H9 (cell line): Measurements from ENCODE around the gene TMEM233. TPM values are rescaled to one million over a fixed set of nuclear protein-coding genes. Genes with fewer than 3 reads are reported as not detected.

Experiments
- DNase-seq: peaks from one replicate; pipeline ENCODE4 v3.0.0-alpha.2; 2017
- H2AFZ ChIP-seq: one replicate; pipeline ENCODE4 v1.6.1; 2013; ENCODE audit warnings: mild to moderate bottlenecking, low read length, control low read depth, moderate library complexity
- H2AK5ac ChIP-seq: 2 replicates; pipeline ENCODE4 v1.6.1; 2013; ENCODE audit warnings: low read length, control low read depth, mixed read lengths; ENCODE audit not compliant: insufficient read length
- H2BK120ac ChIP-seq: one replicate; pipeline ENCODE4 v1.6.1; 2013; ENCODE audit warnings: low read depth, mild to moderate bottlenecking, low read length, control low read depth, inconsistent platforms; ENCODE audit not compliant: poor library complexity, severe bottlenecking
- H2BK12ac ChIP-seq: 2 replicates; pipeline ENCODE4 v1.6.1; 2013; ENCODE audit warnings: low read length, control low read depth, mixed read lengths, low read depth; ENCODE audit not compliant: insufficient read length
- H2BK15ac ChIP-seq: 2 replicates; pipeline ENCODE4 v1.6.1; 2013; ENCODE audit warnings: low read depth, low read length, control low read depth
- H2BK20ac ChIP-seq: one replicate; pipeline ENCODE4 v1.6.1; 2013; ENCODE audit warnings: low read depth, mild to moderate bottlenecking, low read length, control low read depth, inconsistent platforms; ENCODE audit not compliant: poor library complexity, severe bottlenecking
- H2BK5ac ChIP-seq: 2 replicates; pipeline ENCODE4 v1.6.1; 2013; ENCODE audit warnings: low read length, control low read depth, mixed read lengths; ENCODE audit not compliant: insufficient read length
- H3K14ac ChIP-seq: 2 replicates; pipeline ENCODE4 v1.6.1; 2013; ENCODE audit warnings: low read length, control low read depth; ENCODE audit not compliant: insufficient read depth
- H3K18ac ChIP-seq: 2 replicates; pipeline ENCODE4 v1.6.1; 2013; ENCODE audit warnings: low read depth, mild to moderate bottlenecking, mixed read lengths, low read length, control low read depth; ENCODE audit not compliant: insufficient read length
- H3K23ac ChIP-seq: 2 replicates; pipeline ENCODE4 v1.6.1; 2013; ENCODE audit warnings: low read length, control low read depth, mixed read lengths, low read depth; ENCODE audit not compliant: insufficient read length
- H3K23me2 ChIP-seq: 2 replicates; pipeline ENCODE4 v1.6.1; 2013; ENCODE audit warnings: low read depth, mild to moderate bottlenecking, mixed read lengths, low read length, control low read depth; ENCODE audit not compliant: insufficient read length, poor library complexity, severe bottlenecking
- H3K27ac ChIP-seq: 2 replicates; pipeline ENCODE4 v1.5.1; 2013; ENCODE audit warnings: low read length, control low read depth, mixed read lengths, low read depth; ENCODE audit not compliant: insufficient read length
- H3K27me3 ChIP-seq: 2 replicates; pipeline ENCODE4 v1.6.1; 2013; ENCODE audit warnings: low read length, control low read depth, inconsistent platforms; ENCODE audit not compliant: insufficient read depth
- H3K4ac ChIP-seq: 2 replicates; pipeline ENCODE4 v1.6.1; 2013; ENCODE audit warnings: low read depth, mild to moderate bottlenecking, control low read depth, inconsistent platforms, low read length, moderate library complexity
- H3K4me1 ChIP-seq: 2 replicates; pipeline ENCODE4 v1.6.1; 2013; ENCODE audit warnings: low read length, control low read depth, inconsistent platforms; ENCODE audit not compliant: insufficient read depth
- H3K4me2 ChIP-seq: 2 replicates; pipeline ENCODE4 v1.6.1; 2013; ENCODE audit warnings: low read length, control low read depth, mixed read lengths; ENCODE audit not compliant: insufficient read length, insufficient read depth
- H3K56ac ChIP-seq: 2 replicates; pipeline ENCODE4 v1.6.1; 2013; ENCODE audit warnings: low read depth, mild to moderate bottlenecking, mixed read lengths, low read length, control low read depth; ENCODE audit not compliant: insufficient read length
- H3K79me1 ChIP-seq: 2 replicates; pipeline ENCODE4 v1.6.1; 2013; ENCODE audit warnings: low read depth, mild to moderate bottlenecking, moderate library complexity, low read length, control low read depth, inconsistent platforms; ENCODE audit not compliant: insufficient read depth, poor library complexity, severe bottlenecking
- H3K79me2 ChIP-seq: 2 replicates; pipeline ENCODE4 v1.6.1; 2013; ENCODE audit warnings: low read length, control low read depth, inconsistent platforms; ENCODE audit not compliant: insufficient read depth
- H3K9ac ChIP-seq: 2 replicates; pipeline ENCODE4 v1.6.1; 2013; ENCODE audit warnings: low read length, control low read depth, mixed read lengths; ENCODE audit not compliant: insufficient read length; ENCODE audit errors: extremely low read depth
- H3K9me3 ChIP-seq: one replicate; pipeline ENCODE4 v1.6.1; 2013; ENCODE audit warnings: low read depth, low read length, inconsistent platforms; ENCODE audit not compliant: control insufficient read depth
- H3T11ph ChIP-seq: one replicate; pipeline ENCODE4 v1.6.1; 2013; ENCODE audit warnings: mild to moderate bottlenecking, low read length, control low read depth, inconsistent platforms
- H4K20me1 ChIP-seq: one replicate; pipeline ENCODE4 v1.6.1; 2013; ENCODE audit not compliant: control insufficient read depth, insufficient read length, insufficient read depth
- H4K5ac ChIP-seq: 2 replicates; pipeline ENCODE4 v1.6.1; 2013; ENCODE audit warnings: low read depth, mild to moderate bottlenecking, mixed read lengths, low read length, control low read depth; ENCODE audit not compliant: insufficient read length
- H4K8ac ChIP-seq: replicated peaks from 2 replicates; pipeline ENCODE4 v1.6.1; 2013; ENCODE audit warnings: low read length, control low read depth, mixed read lengths, low read depth; ENCODE audit not compliant: insufficient read length
- H4K91ac ChIP-seq: 2 replicates; pipeline ENCODE4 v1.6.1; 2013; ENCODE audit warnings: low read depth, mild to moderate bottlenecking, moderate library complexity, mixed read lengths, low read length, control low read depth; ENCODE audit not compliant: insufficient read length
- H3K27ac Mint-ChIP-seq, 3 experiments: 2 replicates in 2 of 3; 3 replicates in 1 of 3; pipeline ENCODE4 v1.8.0; 2020 to 2021; ENCODE audit warnings: mixed read lengths in 3 of 3, mild to moderate bottlenecking in 1 of 3, moderate library complexity in 1 of 3
- H3K27me3 Mint-ChIP-seq: 2 replicates; pipeline ENCODE4 v1.8.0; 2021; ENCODE audit warnings: low read depth, mild to moderate bottlenecking, moderate library complexity, mixed read lengths
- H3K36me3 Mint-ChIP-seq, 3 experiments: 2 replicates in 2 of 3; 3 replicates in 1 of 3; pipeline ENCODE4 v1.8.0; 2020 to 2021; ENCODE audit warnings: low read depth in 3 of 3, mixed read lengths in 3 of 3; ENCODE audit not compliant: insufficient read depth in 1 of 3
- H3K4me1 Mint-ChIP-seq, 2 experiments: 2 replicates each; pipeline ENCODE4 v1.8.0; 2020; ENCODE audit warnings: mixed read lengths in 2 of 2
- H3K4me3 Mint-ChIP-seq, 2 experiments: 2 replicates in 1 of 2; 3 replicates in 1 of 2; pipeline ENCODE4 v1.8.0; 2020 to 2021; ENCODE audit warnings: mild to moderate bottlenecking in 2 of 2, mixed read lengths in 2 of 2, moderate library complexity in 1 of 2
- H3K9me3 Mint-ChIP-seq, 2 experiments: 2 replicates in 1 of 2; 3 replicates in 1 of 2; pipeline ENCODE4 v1.8.0; 2020; ENCODE audit warnings: mild to moderate bottlenecking in 2 of 2, mixed read lengths in 2 of 2, moderate library complexity in 1 of 2
- CTCF ChIP-seq: fragments of 200-600 bp; sonication (generic); conservative IDR thresholded peaks from 3 replicates; pipeline ENCODE4 v1.8.0; 2021; ENCODE audit warnings: antibody characterized with exemption, mild to moderate bottlenecking
- WGBS: extraction: QIAGEN DNeasy Blood & Tissue Kit; methylation state at CpG from one replicate; pipeline ENCODE4 v1.1.7; 2013; ENCODE audit warnings: missing lambda C conversion rate, low lambda C conversion rate, mixed read lengths; ENCODE audit not compliant: insufficient read length; ENCODE audit errors: extremely low coverage; 5-methylcytosine and 5-hydroxymethylcytosine counted together
- total RNA-seq: library from RNA; stranded (reverse); gene quantifications from 2 replicates; pipeline ENCODE4 v1.2.1, GENCODE V29; 2021

Gene TMEM233
- total RNA-seq, 1 experiment from 2014 or later, result not detected

- H3K9ac ChIP-seq, result no peak overlapping the region
- WGBS, result no CpG with 5 or more reads among the region's 1 CpG
Measured at GRCh38 chr12:119664642-119665041, 71.1 kb downstream of the TMEM233 start.

More at GRCh38 chr12:119664642-119665041, 71.1 kb downstream of the TMEM233 start:
- Histone ChIP-seq H3K4me2 (no peak overlapping the region), H4K91ac (no peak overlapping the region), H2BK12ac (no peak overlapping the region), H4K8ac (no peak overlapping the region), H3K9me3 (no peaks in the 10 kb centered on the region), H3K23ac (no peak overlapping the region), H4K20me1 (no peaks in the 10 kb centered on the region), H2BK15ac (no peak overlapping the region), H2BK20ac (no peak overlapping the region), H3K23me2 (no peaks in the 10 kb centered on the region), H3K4me1 (no peaks in the 10 kb centered on the region), H3K14ac (no peak overlapping the region), H3K27ac (no peak overlapping the region), H3K18ac (no peak overlapping the region), H3T11ph (no peak overlapping the region), H2AFZ (no peak overlapping the region), H3K79me2 (no peaks in the 10 kb centered on the region), H2BK5ac (no peak overlapping the region), H2AK5ac (no peak overlapping the region), H3K4ac (no peak overlapping the region), H3K27me3 (no peaks in the 10 kb centered on the region), H3K56ac (no peak overlapping the region), H3K79me1 (peaks cover 1% of the 10 kb centered on the region), H2BK120ac (no peak overlapping the region), H4K5ac (no peak overlapping the region)
- peaks cover 13% of the 10 kb centered on the region for H3K27me3 Mint-ChIP-seq
- DNase-seq, result no peak
- no peak overlapping the region for H3K27ac Mint-ChIP-seq
- H3K36me3 Mint-ChIP-seq, result peaks cover 0 to 4% (median 0%) of the 10 kb centered on the region in 3 experiments; a peak in 3 of 7 replicates
- H3K4me1 Mint-ChIP-seq, result peaks cover 8 to 13% of the 10 kb centered on the region in 2 experiments
- H3K4me3 Mint-ChIP-seq, result no peak overlapping the region
- TF ChIP-seq CTCF, result no peak
- no peaks in the 10 kb centered on the region for H3K9me3 Mint-ChIP-seq
